Large intestine (tissue), 3 donors: ENCODE measurements around the gene HSPBP1. TPM values are rescaled to one million over a fixed set of nuclear protein-coding genes. Genes with fewer than 3 reads are reported as not detected.

ENCODE experiments used
- DNase-seq, 2 donors: peaks; one replicate each; pipeline versions ENCODE4 v3.0.0 to v3.0.0-alpha.2; 2013
- H3K27ac ChIP-seq: one replicate; pipeline ENCODE4 v1.5.1; 2013; ENCODE audit warnings: low read length
- H3K27me3 ChIP-seq: 2 replicates; pipeline ENCODE4 v1.6.1; 2013; ENCODE audit warnings: low read length; ENCODE audit not compliant: control insufficient read depth, insufficient read depth
- H3K36me3 ChIP-seq: 2 replicates; pipeline ENCODE4 v1.6.1; 2013; ENCODE audit warnings: low read length; ENCODE audit not compliant: control insufficient read depth, insufficient read depth
- H3K4me1 ChIP-seq: one replicate; pipeline ENCODE4 v1.6.1; 2013; ENCODE audit warnings: low read length; ENCODE audit not compliant: control insufficient read depth, insufficient read depth
- H3K4me3 ChIP-seq: one replicate; pipeline ENCODE4 v1.5.1; 2013; ENCODE audit warnings: low read length
- H3K9me3 ChIP-seq: one replicate; pipeline ENCODE4 v1.6.1; 2013; ENCODE audit warnings: mild to moderate bottlenecking, low read depth, low read length, moderate library complexity; ENCODE audit not compliant: control insufficient read depth
- WGBS: methylation state at CpG from one replicate; pipeline ENCODE4 v1.1.5; 2013; ENCODE audit warnings: low lambda C conversion rate; ENCODE audit not compliant: insufficient coverage; 5-methylcytosine and 5-hydroxymethylcytosine counted together
- polyA plus RNA-seq: library from polyadenylated mRNA; unstranded; fragments of 120-200 nt; gene quantifications from one replicate; pipeline ENCODE4 v1.2.1, GENCODE V29; 2013

Gene HSPBP1
- polyA plus RNA-seq, 1 donor: 29.4 TPM

GRCh38 chr19:55289117-55289796 lies 9.3 kb upstream of the HSPBP1 start:
- Histone ChIP-seq H3K27me3 (no peaks in the 10 kb centered on the region), H3K4me1 (no peaks in the 10 kb centered on the region), H3K4me3 (no peak overlapping the region), H3K36me3 (no peaks in the 10 kb centered on the region), H3K27ac (no peak overlapping the region), H3K9me3 (no peaks in the 10 kb centered on the region)
- no CpG with 5 or more reads among the region's 9 CpGs for WGBS
- DNase-seq: no peak

- Histone ChIP-seq H3K4me1 (no peaks in the 10 kb centered on the region), H3K9me3 (no peaks in the 10 kb centered on the region), H3K27ac (no peak overlapping the region), H3K36me3 (no peaks in the 10 kb centered on the region), H3K4me3 (no peak overlapping the region), H3K27me3 (peaks cover 3% of the 10 kb centered on the region)
- DNase-seq: no peak
- WGBS: no CpG with 5 or more reads among the region's 21 CpGs
Observed at GRCh38 chr19:55287361-55288079, 7.6 kb upstream of the HSPBP1 start.

DNA sequence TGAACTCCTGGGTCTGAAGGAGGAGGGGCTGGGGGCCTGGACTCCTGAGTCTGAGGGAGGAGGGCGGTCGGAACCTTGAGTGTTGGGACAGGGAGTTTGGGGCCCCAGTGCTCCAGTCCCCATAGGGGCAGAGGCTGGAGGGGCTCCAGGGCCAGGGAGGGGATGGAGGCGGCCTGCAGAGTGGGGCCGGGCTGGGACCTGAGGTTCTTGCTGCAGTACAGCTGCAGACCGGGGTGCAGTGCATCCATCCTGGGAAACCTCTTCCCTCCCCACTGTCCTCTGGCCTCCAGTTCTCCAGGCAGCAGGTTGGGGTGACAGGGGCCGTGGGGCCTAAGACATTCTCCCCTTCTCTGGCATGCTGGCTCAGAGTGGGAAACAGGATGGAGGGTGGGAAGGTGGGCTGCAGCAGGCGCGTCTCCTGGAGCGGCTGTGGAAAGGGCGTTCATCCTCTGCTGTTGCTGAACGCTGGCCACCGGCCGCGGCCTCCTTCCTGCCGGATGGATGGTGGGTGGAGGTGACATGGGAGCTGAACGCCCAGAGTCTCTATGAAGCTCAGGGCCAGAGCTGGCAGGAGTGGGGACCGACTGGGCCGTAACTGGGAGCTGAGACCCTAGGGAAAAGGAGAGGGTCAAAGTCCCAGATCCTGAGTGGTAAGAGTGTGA lies 5.5 kb upstream of the HSPBP1 start:
- WGBS: no CpG with 5 or more reads among the region's 18 CpGs
- Histone ChIP-seq H3K27ac (no peak overlapping the region), H3K4me3 (no peak overlapping the region), H3K4me1 (peaks cover 11% of the 10 kb centered on the region), H3K27me3 (peaks cover 3% of the 10 kb centered on the region), H3K36me3 (no peaks in the 10 kb centered on the region), H3K9me3 (no peaks in the 10 kb centered on the region)
- DNase-seq: no peak

DNA sequence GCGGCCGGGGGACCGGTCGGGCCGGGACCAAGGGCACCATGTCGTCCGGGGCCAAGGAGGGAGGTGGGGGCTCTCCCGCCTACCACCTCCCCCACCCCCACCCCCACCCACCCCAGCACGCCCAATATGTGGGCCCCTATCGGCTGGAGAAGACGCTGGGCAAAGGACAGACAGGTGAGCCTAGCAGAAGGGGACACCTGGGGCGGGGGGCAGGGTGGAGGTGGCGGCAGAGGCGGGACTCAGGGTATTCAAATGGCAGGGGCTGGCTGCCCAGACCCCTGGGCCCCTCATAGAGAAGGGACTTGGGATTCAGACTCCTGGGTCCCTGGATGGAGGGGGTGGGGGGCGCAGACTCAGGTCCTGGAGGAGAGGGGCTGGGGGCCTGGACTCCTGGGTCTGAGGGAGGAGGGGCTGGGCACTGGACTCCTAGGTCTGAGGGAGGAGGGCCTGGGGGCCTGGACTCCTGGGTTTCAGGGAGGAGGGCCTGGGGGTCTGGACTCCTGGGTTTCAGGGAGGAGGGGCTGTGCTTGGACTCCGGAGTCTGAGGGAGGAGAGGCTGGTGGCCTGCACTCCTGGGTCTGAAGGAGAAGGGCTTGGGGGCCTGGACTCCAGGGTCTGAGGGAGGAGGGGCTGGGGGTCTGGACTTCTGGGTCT lies 4.6 kb upstream of the HSPBP1 start:
- no CpG with 5 or more reads among the region's 16 CpGs for WGBS
- peaks cover 12% of the 10 kb centered on the region for H3K4me1 ChIP-seq
- H3K27me3 ChIP-seq: peaks cover 3% of the 10 kb centered on the region
- H3K4me3 ChIP-seq: peak overlapping the region; percentile 6
- no peak for DNase-seq
- no peaks in the 10 kb centered on the region for H3K36me3 ChIP-seq
- H3K27ac ChIP-seq: no peak overlapping the region
- H3K9me3 ChIP-seq: no peaks in the 10 kb centered on the region

GRCh38 chr19:55283548-55284377 lies 3.9 kb upstream of the HSPBP1 start, which contains the start of gene BRSK1:
Gene BRSK1, plus strand, starts transcription at chr19:55283997. Its CDS starts 446 bp downstream, at chr19:55284443.
- Histone ChIP-seq H3K9me3 (no peaks in the 10 kb centered on the region), H3K36me3 (no peaks in the 10 kb centered on the region), H3K4me3 (peak within 1 kb of the TSS; percentile 6), H3K4me1 (peaks cover 17% of the 10 kb centered on the region), H3K27me3 (peaks cover 3% of the 10 kb centered on the region), H3K27ac (no peak within 1 kb of the TSS)
- 38% methylated on average over 2 of the region's 44 CpGs for WGBS
- DNase-seq: peak in 1 of 2 donors; percentile 27

GRCh38 chr19:55279340-55279739 lies 570 bp downstream of the HSPBP1 start:
- Histone ChIP-seq H3K4me1 (peaks cover 18% of the 10 kb centered on the region), H3K27me3 (peaks cover 3% of the 10 kb centered on the region), H3K36me3 (peaks cover 24% of the 10 kb centered on the region), H3K27ac (peak overlapping the region; percentile 52), H3K9me3 (no peaks in the 10 kb centered on the region), H3K4me3 (peak overlapping the region; percentile 80)
- WGBS: no CpG with 5 or more reads among the region's 23 CpGs
- no peak for DNase-seq

DNA sequence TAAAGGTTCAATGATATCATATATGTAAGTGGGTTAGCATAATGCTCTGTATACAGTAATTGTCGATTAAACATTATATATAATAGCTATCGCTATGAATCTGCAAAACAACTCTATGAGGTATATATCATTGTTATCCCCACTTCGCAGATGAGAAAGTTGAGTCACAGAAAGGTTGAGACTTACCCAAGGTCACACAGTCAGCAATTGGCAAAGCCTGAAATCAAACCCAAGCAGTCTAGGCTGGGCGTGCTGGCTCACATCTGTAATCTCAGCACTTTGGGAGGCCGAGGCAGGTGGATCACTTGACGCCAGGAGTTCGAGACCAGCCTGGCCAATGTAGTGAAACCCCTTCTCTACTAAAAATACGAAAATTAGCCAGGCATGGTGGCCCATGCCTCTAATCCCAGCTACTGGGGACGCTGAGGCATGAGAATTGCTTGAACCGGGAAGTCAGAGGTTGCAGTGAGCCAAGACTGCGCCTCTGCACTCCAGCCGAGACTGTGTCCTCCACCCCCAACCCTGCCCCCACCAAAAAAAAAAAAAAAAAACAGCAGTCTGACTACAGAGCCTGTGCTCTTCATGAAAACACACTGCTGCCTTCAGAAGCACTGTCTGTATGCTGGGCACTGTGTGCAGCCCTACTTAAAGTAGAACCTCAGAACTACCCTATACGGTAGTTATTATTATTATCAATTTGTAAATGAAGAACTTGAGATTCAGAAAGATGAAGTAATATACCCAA lies 1.3 kb downstream of the HSPBP1 start:
- Histone ChIP-seq H3K9me3 (no peaks in the 10 kb centered on the region), H3K4me1 (peaks cover 18% of the 10 kb centered on the region), H3K36me3 (peaks cover 31% of the 10 kb centered on the region), H3K27me3 (peaks cover 2% of the 10 kb centered on the region), H3K27ac (no peak overlapping the region), H3K4me3 (peak overlapping the region; percentile 80)
- WGBS: 100% methylated on average over 1 of the region's 13 CpGs
- DNase-seq: no peak

DNA sequence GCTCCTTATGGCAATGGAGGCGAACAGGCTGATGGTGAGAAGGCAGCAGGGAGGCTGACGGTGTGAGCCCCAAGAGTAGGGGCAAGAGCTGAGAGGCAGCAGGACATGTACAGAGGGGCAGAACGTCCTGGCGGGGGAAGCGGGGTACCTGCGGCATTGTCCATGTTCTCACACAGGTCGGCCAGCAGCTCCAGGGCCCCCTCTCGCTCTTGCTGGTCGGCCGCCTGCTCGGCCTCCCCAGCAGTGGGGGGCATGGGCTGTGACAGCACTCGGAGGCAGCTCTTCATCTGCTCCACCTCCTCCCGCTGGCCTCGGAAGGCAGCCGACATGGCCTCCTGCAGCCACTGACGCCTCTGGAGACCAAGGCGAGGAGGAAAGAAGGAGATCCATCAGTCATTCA lies 2.4 kb downstream of the HSPBP1 start:
- no peaks in the 10 kb centered on the region for H3K9me3 ChIP-seq
- peaks cover 34% of the 10 kb centered on the region for H3K36me3 ChIP-seq
- WGBS: no CpG with 5 or more reads among the region's 17 CpGs
- no peak overlapping the region for H3K4me3 ChIP-seq
- H3K27ac ChIP-seq: no peak overlapping the region
- no peaks in the 10 kb centered on the region for H3K27me3 ChIP-seq
- DNase-seq: no peak
- H3K4me1 ChIP-seq: peaks cover 18% of the 10 kb centered on the region

DNA sequence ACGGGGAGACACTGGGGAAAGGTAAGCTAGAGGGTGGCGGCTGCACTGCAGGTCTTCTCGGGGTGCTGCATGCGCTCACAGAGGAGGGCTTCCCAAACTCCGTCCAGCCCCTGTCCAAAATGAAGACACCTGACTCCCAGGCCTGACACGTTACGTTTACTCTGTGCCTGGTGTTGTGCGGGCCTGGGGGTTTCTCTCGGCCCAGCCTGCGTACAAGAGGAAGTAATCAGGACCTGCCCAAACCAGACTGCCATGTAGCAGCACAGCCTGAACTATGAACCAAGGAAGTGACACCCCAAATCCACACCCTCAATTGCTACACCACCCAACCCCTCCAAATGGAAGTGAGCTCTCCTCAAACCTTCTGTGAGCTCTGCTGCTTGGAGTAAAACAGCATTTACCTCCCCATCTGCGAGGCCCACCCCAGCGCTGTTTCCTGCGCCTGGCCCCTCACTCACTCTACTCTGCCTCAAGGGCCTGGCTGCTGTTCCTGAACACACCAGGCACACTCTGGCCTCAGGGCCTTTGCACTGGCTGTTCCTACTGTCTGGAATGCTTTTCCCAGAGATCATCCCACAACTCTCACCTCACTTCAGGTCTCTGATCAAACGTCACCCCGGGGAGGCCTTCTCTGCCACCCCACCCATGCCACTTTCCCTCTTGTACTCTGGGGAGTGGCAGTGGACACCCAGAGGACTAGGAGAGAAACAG lies 3.0 kb downstream of the HSPBP1 start:
- H3K27me3 ChIP-seq: no peaks in the 10 kb centered on the region
- H3K4me3 ChIP-seq: no peak overlapping the region
- H3K36me3 ChIP-seq: peaks cover 39% of the 10 kb centered on the region
- no peak for DNase-seq
- H3K27ac ChIP-seq: no peak overlapping the region
- WGBS: no CpG with 5 or more reads among the region's 15 CpGs
- H3K4me1 ChIP-seq: peaks cover 18% of the 10 kb centered on the region
- no peaks in the 10 kb centered on the region for H3K9me3 ChIP-seq
